ENCODE data around the gene PIGW.

- TF ChIP-seq POLR2A (conservative IDR thresholded peaks at IDR 0.05), result no peak
- TF ChIP-seq CREB3 (tag; conservative IDR thresholded peaks at IDR 0.05; ENCODE audit: low read depth), result no peak
- TF ChIP-seq TEAD4 (IDR thresholded peaks at IDR 0.05; ENCODE audit: low read length), result no peak
- no peak for TF ChIP-seq TEAD4 (CRISPR knock-in tag; IDR thresholded peaks at IDR 0.05; ENCODE audit: borderline replicate concordance)
- TF ChIP-seq MAFK (IDR thresholded peaks at IDR 0.05; ENCODE audit: low read length), result no peak
- TF ChIP-seq ZNF449 (CRISPR knock-in tag; IDR thresholded peaks at IDR 0.05), result no peak
- no peak for TF ChIP-seq CTCF (IDR thresholded peaks at IDR 0.05 in 2 of 3, conservative IDR thresholded peaks at IDR 0.05 in 1 of 3; ENCODE audit: insufficient read depth in 2 of 3, low read depth in 1 of 3, low read length in 3 of 3)
- TF ChIP-seq ATF3 (IDR thresholded peaks at IDR 0.05), result no peak
- no peak for TF ChIP-seq ATF3 (CRISPR knock-in tag; conservative IDR thresholded peaks at IDR 0.05)
- no peak for TF ChIP-seq ZNF124 (CRISPR knock-in tag; IDR thresholded peaks at IDR 0.05)
- TF ChIP-seq MCM5 (IDR thresholded peaks at IDR 0.05; ENCODE audit: low read depth), result no peak
- TF ChIP-seq ZNF239 (CRISPR knock-in tag; IDR thresholded peaks at IDR 0.05), result no peak
- no peak for TF ChIP-seq EP300 (IDR thresholded peaks at IDR 0.05; ENCODE audit: low read length)
- TF ChIP-seq EZH2 (IDR thresholded peaks at IDR 0.05; ENCODE audit: borderline replicate concordance, low read depth, low read length), result no peak
- no peak for TF ChIP-seq KAT8 (IDR thresholded peaks at IDR 0.05; ENCODE audit: low read depth)
- no peak for TF ChIP-seq E2F5 (CRISPR knock-in tag; IDR thresholded peaks at IDR 0.05)
Observed at GRCh38 chr17:36566081-36566480, 31.3 kb downstream of the PIGW start.
